A673 (cell line): ENCODE measurements around the gene CEP89.

Experiments used
- EZH2 ChIP-seq: fragments of 200-600 bp; sonication (generic); IDR thresholded peaks from 2 replicates; pipeline ENCODE4 v1.6.1; 2017; ENCODE audit warnings: borderline replicate concordance, low read depth, mild to moderate bottlenecking, mixed read lengths, antibody characterized with exemption, low read length; ENCODE audit not compliant: poor library complexity, severe bottlenecking
- TF ChIP-seq, protein P1 (sequence below): fragments of 300-800, 200-600 bp; sonication (generic); conservative IDR thresholded peaks from 2 replicates; pipeline ENCODE4 v1.5.1; 2017; ENCODE audit warnings: low read depth, mild to moderate bottlenecking, antibody characterized with exemption, low read length, moderate library complexity, mixed read lengths

DNA sequence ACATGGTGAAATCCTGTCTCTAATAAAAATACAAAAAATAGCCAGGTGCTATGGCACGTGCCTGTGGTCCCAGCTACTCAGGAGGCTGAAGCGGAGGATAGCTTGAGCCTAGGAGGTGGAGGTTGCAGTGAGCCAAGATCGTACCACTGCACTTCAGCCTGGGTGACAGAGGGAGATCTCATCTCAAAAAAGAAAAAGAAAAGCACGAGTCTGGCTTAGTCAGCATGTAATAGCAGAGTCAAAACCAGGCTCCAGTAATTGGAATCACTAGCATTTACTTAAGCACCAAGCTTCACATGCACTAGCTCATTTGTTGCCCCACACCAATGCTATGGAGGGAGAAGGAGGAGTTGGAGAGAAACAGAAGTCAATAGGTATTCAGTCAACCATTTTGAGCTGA lies 60.3 kb downstream of the CEP89 start:
- TF ChIP-seq, protein P1, sequence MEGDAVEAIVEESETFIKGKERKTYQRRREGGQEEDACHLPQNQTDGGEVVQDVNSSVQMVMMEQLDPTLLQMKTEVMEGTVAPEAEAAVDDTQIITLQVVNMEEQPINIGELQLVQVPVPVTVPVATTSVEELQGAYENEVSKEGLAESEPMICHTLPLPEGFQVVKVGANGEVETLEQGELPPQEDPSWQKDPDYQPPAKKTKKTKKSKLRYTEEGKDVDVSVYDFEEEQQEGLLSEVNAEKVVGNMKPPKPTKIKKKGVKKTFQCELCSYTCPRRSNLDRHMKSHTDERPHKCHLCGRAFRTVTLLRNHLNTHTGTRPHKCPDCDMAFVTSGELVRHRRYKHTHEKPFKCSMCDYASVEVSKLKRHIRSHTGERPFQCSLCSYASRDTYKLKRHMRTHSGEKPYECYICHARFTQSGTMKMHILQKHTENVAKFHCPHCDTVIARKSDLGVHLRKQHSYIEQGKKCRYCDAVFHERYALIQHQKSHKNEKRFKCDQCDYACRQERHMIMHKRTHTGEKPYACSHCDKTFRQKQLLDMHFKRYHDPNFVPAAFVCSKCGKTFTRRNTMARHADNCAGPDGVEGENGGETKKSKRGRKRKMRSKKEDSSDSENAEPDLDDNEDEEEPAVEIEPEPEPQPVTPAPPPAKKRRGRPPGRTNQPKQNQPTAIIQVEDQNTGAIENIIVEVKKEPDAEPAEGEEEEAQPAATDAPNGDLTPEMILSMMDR: no peak
- TF ChIP-seq EZH2: no peak
